ENCODE results near the gene SETBP1.

The SETBP1 gene

DNA sequence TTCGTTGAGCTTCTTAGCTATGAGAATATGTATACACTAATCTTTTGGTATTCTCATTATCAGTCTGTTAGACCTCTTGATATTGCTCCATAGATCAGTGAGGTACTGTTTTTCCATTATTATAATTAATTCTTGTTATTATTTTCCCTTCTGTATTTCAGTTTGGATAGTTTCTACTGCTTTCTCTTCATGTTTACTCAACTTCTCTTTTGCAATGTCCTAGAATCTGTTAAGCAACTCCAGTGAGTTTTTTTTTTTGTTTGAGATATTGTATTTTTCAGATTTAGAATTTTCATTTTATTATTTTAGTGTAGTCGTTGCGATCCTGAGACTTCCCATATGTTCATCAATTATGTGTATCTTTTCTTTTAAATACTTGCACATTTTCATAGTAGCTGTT is 260.8 kb downstream of the SETBP1 start:
- no peak overlapping the region for H3K4me3 ChIP-seq (ENCODE audit: low read length)
- DNase-seq (ENCODE audit: low read depth), result no peak
- TF ChIP-seq CTCF (conservative IDR thresholded peaks at IDR 0.05; ENCODE audit: low read depth, low read length), result no peak

- TF ChIP-seq CTCF (conservative IDR thresholded peaks at IDR 0.05; ENCODE audit: low read depth, low read length), result no peak
- DNase-seq (ENCODE audit: low read depth), result no peak
- H3K4me3 ChIP-seq (ENCODE audit: low read length), result no peak overlapping the region
These were observed 261.4 kb downstream of the SETBP1 start for GRCh38 chr18:44942073-44942472.

- DNase-seq (ENCODE audit: low read depth), result no peak
- TF ChIP-seq CTCF (conservative IDR thresholded peaks at IDR 0.05; ENCODE audit: low read depth, low read length), result no peak
- no peak overlapping the region for H3K4me3 ChIP-seq (ENCODE audit: low read length)
These were observed 262.7 kb downstream of the SETBP1 start for GRCh38 chr18:44943311-44943881.

- no peak for TF ChIP-seq CTCF (conservative IDR thresholded peaks at IDR 0.05; ENCODE audit: low read depth, low read length)
- no peak for DNase-seq (ENCODE audit: low read depth)
- no peak overlapping the region for H3K4me3 ChIP-seq (ENCODE audit: low read length)
These were observed 263.8 kb downstream of the SETBP1 start for GRCh38 chr18:44944461-44944860.

GRCh38 chr18:44945888-44946401 is 265.3 kb downstream of the SETBP1 start:
- no peak for DNase-seq (ENCODE audit: low read depth)
- TF ChIP-seq CTCF (conservative IDR thresholded peaks at IDR 0.05; ENCODE audit: low read depth, low read length), result no peak
- no peak overlapping the region for H3K4me3 ChIP-seq (ENCODE audit: low read length)

GRCh38 chr18:44946529-44947113 is 265.9 kb downstream of the SETBP1 start:
- TF ChIP-seq CTCF (conservative IDR thresholded peaks at IDR 0.05; ENCODE audit: low read depth, low read length), result no peak
- DNase-seq (ENCODE audit: low read depth), result no peak
- no peak overlapping the region for H3K4me3 ChIP-seq (ENCODE audit: low read length)

- no peak overlapping the region for H3K4me3 ChIP-seq (ENCODE audit: low read length)
- no peak for DNase-seq (ENCODE audit: low read depth)
- TF ChIP-seq CTCF (conservative IDR thresholded peaks at IDR 0.05; ENCODE audit: low read depth, low read length), result no peak
These were observed 269.3 kb downstream of the SETBP1 start for GRCh38 chr18:44949967-44950366.

All from retinal pigment epithelial cell (primary cell).